Measurements from ENCODE around the gene RAB44.

Gene RAB44

DNA sequence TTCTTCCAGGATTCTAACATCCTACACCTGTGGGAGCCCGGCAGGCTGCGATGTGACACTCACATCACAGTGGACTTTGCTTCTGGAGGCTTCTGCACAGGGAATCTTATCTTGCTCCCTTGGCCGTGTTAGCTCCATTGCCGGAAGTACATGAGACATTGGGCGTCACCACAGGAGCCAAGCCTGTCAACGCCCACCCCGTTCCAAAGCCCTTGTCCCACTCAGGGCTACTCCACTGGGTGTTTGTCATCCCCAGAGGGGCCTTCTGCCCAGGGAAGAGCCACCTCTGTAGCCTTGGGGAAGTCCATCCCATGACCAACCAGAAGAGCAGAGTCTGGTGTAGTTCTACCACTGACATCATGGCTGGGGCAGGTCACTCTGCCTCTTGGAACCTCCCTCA lies 1.7 kb downstream of the RAB44 start:
- peak overlapping the region; percentile 97 for H3K4me3 ChIP-seq (ENCODE audit: low read depth, low read length)
- TF ChIP-seq POLR2A (IDR thresholded peaks at IDR 0.05; ENCODE audit: extremely low read depth, insufficient read length) (no peak), MYC (IDR thresholded peaks at IDR 0.05; ENCODE audit: low read depth, low read length) (no peak)
- TF ChIP-seq, protein P1, sequence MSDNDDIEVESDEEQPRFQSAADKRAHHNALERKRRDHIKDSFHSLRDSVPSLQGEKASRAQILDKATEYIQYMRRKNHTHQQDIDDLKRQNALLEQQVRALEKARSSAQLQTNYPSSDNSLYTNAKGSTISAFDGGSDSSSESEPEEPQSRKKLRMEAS (IDR thresholded peaks at IDR 0.05; ENCODE audit: low read depth, low read length): no peak
- TF ChIP-seq, protein P2, sequence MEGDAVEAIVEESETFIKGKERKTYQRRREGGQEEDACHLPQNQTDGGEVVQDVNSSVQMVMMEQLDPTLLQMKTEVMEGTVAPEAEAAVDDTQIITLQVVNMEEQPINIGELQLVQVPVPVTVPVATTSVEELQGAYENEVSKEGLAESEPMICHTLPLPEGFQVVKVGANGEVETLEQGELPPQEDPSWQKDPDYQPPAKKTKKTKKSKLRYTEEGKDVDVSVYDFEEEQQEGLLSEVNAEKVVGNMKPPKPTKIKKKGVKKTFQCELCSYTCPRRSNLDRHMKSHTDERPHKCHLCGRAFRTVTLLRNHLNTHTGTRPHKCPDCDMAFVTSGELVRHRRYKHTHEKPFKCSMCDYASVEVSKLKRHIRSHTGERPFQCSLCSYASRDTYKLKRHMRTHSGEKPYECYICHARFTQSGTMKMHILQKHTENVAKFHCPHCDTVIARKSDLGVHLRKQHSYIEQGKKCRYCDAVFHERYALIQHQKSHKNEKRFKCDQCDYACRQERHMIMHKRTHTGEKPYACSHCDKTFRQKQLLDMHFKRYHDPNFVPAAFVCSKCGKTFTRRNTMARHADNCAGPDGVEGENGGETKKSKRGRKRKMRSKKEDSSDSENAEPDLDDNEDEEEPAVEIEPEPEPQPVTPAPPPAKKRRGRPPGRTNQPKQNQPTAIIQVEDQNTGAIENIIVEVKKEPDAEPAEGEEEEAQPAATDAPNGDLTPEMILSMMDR (IDR thresholded peaks at IDR 0.05; ENCODE audit: low read depth, low read length): no peak
- DNase-seq (ENCODE audit: low read depth): no peak

DNA sequence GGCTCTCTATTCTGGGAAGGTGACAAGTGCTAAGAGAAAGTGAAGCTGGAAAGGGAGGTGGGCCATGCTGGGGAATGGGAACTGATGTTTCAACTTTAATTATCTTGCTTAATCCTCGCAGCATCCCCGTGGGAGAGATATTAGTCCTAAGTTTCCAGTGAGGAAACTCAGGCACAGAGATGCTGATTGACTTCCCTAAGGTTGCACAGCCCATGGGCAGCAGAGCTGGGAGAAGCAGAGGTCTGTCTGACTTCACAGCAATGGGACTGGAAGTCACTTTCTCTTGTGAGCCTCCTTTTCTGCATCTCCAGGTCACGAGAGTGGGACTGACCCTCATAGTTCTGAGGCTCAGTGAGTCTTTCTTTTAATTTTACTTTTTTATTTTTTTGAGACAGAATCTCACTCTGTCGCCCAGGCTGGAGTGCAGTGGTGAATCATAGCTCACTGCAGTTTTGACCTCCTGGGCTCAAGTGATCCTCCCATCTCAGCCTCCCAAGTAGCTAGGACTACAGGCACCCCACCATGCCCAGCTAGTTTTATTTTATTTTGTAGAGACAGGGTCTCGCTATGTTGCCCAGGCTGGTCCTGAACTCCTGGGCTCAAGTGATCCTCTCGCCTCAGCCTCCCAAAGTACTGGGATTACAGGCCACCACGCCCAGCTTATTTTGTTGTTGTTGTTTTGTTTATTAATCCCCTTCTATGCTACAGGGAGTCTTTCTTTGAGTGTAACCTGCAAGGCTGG lies 2.6 kb downstream of the RAB44 start:
- TF ChIP-seq, protein P1 (IDR thresholded peaks at IDR 0.05; ENCODE audit: low read depth, low read length): no peak
- peak overlapping the region; percentile 97 for H3K4me3 ChIP-seq (ENCODE audit: low read depth, low read length)
- DNase-seq (ENCODE audit: low read depth): no peak

DNA sequence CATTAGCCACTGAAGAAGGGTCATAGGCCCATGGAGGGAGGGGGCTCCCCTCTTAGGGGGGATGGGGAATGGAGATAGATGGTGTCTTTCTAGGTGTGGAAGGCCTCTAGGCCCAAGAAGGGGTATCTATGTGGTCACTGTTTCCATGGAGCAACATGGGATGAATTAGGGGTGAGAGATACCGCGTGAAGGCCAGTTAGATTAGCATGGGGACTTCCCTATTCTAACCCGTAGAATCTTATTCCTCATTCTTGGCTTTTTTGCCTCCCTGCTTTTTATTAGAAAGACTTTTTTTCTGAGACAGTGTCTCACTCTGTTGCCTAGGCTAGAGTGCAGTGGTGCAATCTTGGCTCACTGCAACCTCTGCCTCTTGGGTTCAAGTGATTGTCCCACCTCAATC lies 3.2 kb downstream of the RAB44 start:
- H3K4me3 ChIP-seq (ENCODE audit: low read depth, low read length): peak overlapping the region; percentile 97
- DNase-seq (ENCODE audit: low read depth): peak; percentile 74
- TF ChIP-seq, protein P2 (IDR thresholded peaks at IDR 0.05; ENCODE audit: low read depth, low read length): no peak
- TF ChIP-seq MYC (IDR thresholded peaks at IDR 0.05; ENCODE audit: low read depth, low read length): no peak
- no peak for TF ChIP-seq POLR2A (IDR thresholded peaks at IDR 0.05; ENCODE audit: extremely low read depth, insufficient read length)
- TF ChIP-seq, protein P1 (IDR thresholded peaks at IDR 0.05; ENCODE audit: low read depth, low read length): no peak

DNA sequence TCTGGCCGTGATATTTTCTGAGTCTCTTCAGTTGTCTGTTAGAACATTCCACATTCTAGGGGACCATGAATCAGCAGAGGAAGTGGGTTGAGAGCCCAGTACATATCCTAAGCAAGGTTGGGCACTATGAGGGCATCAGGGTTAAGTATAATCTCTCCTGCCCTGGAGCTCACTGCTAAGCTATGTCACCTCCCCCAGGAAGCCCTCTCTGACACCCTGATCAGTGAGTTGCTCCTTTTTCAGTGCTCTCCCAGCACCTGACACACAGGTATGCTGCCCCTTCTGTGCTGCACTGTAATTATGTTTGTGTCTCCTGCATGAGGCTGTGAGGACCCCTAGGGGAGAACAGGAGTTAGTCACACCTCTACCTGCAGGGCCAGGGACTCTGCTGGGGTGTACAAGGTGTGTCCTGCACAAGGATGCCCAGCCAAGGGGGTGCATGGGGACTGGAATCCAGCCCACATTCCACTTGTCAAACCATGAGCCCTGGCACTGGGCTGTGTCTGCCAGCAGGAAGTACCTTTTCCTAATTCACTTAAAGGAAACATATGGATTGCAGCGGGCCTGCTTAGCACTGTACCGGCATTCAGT lies 3.9 kb downstream of the RAB44 start:
- no peak for TF ChIP-seq POLR2A (IDR thresholded peaks at IDR 0.05; ENCODE audit: extremely low read depth, insufficient read length)
- TF ChIP-seq, protein P2 (IDR thresholded peaks at IDR 0.05; ENCODE audit: low read depth, low read length): no peak
- TF ChIP-seq, protein P1 (IDR thresholded peaks at IDR 0.05; ENCODE audit: low read depth, low read length): no peak
- no peak for TF ChIP-seq MYC (IDR thresholded peaks at IDR 0.05; ENCODE audit: low read depth, low read length)
- H3K4me3 ChIP-seq (ENCODE audit: low read depth, low read length): peak overlapping the region; percentile 97
- peak; percentile 66 for DNase-seq (ENCODE audit: low read depth)

DNA sequence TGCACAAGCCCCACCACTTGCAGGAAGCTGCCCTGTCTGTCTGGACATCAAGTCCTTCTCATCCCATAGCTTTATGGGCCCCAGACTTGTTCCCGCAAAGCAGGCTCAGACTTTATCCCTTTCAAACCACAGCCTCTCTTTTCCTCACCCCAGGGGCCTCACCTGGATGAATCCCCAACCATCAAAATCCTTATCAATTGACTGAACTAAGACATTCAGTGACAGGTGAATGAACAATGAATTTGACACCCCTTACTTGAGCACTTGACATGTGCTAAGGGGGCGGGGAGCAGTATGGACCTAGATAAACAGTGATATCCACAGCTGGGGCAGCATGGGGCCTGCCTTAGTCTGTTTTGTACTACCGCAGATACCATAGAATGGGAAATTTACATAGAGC lies 5.0 kb downstream of the RAB44 start:
- no peak for DNase-seq (ENCODE audit: low read depth)
- no peak overlapping the region for H3K4me3 ChIP-seq (ENCODE audit: low read depth, low read length)
- TF ChIP-seq MYC (IDR thresholded peaks at IDR 0.05; ENCODE audit: low read depth, low read length) (no peak), POLR2A (IDR thresholded peaks at IDR 0.05; ENCODE audit: extremely low read depth, insufficient read length) (no peak)
- TF ChIP-seq, protein P2 (IDR thresholded peaks at IDR 0.05; ENCODE audit: low read depth, low read length): no peak

DNA sequence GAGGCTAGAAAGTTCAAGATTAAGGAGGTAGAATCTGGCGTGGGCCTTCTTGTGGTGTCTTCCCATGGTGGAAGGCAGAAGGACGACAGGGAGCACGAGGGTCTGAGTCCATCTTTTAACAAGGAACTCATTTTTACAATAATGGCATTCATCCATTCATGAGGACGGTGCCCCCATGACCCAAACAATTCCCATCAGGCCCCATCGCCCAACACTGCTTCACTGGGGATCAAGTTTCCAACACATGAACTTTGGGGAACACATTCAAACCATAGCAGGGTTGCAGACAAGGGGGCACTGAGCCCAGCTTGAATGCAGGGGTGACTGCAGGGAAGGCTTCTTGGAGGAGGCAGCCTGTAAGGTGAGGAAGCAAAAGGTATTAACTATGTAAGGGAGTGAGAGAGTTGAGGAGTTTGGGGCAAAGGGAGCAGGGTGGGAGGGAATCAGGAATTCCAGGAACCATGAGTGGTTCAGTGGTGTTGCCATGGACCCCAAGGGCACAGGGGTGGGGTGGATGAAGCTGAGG lies 5.5 kb downstream of the RAB44 start:
- H3K4me3 ChIP-seq (ENCODE audit: low read depth, low read length): no peak overlapping the region
- no peak for DNase-seq (ENCODE audit: low read depth)
- TF ChIP-seq POLR2A (IDR thresholded peaks at IDR 0.05; ENCODE audit: extremely low read depth, insufficient read length) (no peak), MYC (IDR thresholded peaks at IDR 0.05; ENCODE audit: low read depth, low read length) (no peak)
- TF ChIP-seq, protein P1 (IDR thresholded peaks at IDR 0.05; ENCODE audit: low read depth, low read length): no peak
- TF ChIP-seq, protein P2 (IDR thresholded peaks at IDR 0.05; ENCODE audit: low read depth, low read length): no peak
